CD4-positive, CD25-positive, alpha-beta regulatory T cell (primary cell): ENCODE data around the gene MYL1. TPM values are rescaled to one million over a fixed set of nuclear protein-coding genes. Genes with fewer than 3 reads are reported as not detected.

Experiments used
- ATAC-seq, 2 donors: fragments of 150-1000 bp; cut with Tn5 transposase; one replicate each; pipeline ENCODE4 v1.10.0; 2021; ENCODE audit warnings: low read depth in 2 of 2, moderate number of reproducible peaks in 2 of 2, moderate library complexity in 1 of 2
- DNase-seq, 3 donors: peaks; one replicate each; pipeline versions ENCODE4 v3.0.0 to v3.0.0-alpha.2; 2012 to 2022; ENCODE audit warnings: mixed read lengths in 1 of 3
- H3K27ac ChIP-seq: one replicate; pipeline ENCODE4 v1.7.0; 2013; ENCODE audit warnings: mild to moderate bottlenecking, low read length; ENCODE audit not compliant: insufficient read depth, poor library complexity, severe bottlenecking
- H3K27me3 ChIP-seq: one replicate; pipeline ENCODE4 v1.7.0; 2013; ENCODE audit warnings: low read length; ENCODE audit not compliant: control insufficient read depth, insufficient read depth
- H3K36me3 ChIP-seq: one replicate; pipeline ENCODE4 v1.7.0; 2013; ENCODE audit warnings: mild to moderate bottlenecking, low read length, moderate library complexity; ENCODE audit not compliant: control insufficient read depth, insufficient read depth
- H3K4me1 ChIP-seq: 2 replicates; pipeline ENCODE4 v1.7.0; 2013; ENCODE audit warnings: mild to moderate bottlenecking, low read length; ENCODE audit not compliant: insufficient read depth, control insufficient read depth, poor library complexity, severe bottlenecking
- H3K4me3 ChIP-seq: one replicate; pipeline ENCODE4 v1.7.0; 2013; ENCODE audit warnings: low read depth, mild to moderate bottlenecking, low read length, moderate library complexity
- H3K9me3 ChIP-seq, 2 experiments: 1 replicate in 1 of 2; 2 replicates in 1 of 2; pipeline ENCODE4 v1.7.0; 2013; ENCODE audit warnings: low read length in 2 of 2, mild to moderate bottlenecking in 1 of 2, moderate library complexity in 1 of 2; ENCODE audit not compliant: control insufficient read depth in 2 of 2
- H3K27ac Mint-ChIP-seq, 3 donors: one replicate each; pipeline ENCODE4 v1.8.0; 2020 to 2022; ENCODE audit warnings: mild to moderate bottlenecking in 3 of 3, mixed read lengths in 3 of 3, moderate library complexity in 2 of 3
- H3K27me3 Mint-ChIP-seq: one replicate; pipeline ENCODE4 v1.8.0; 2022; ENCODE audit warnings: mild to moderate bottlenecking, mixed read lengths
- H3K36me3 Mint-ChIP-seq: one replicate; pipeline ENCODE4 v1.8.0; 2020; ENCODE audit warnings: mixed read lengths
- H3K4me1 Mint-ChIP-seq, 4 donors: one replicate each; pipeline ENCODE4 v1.8.0; 2020 to 2022; ENCODE audit warnings: mixed read lengths in 4 of 4, mild to moderate bottlenecking in 1 of 4
- H3K4me3 Mint-ChIP-seq, 4 donors: one replicate each; pipeline ENCODE4 v1.8.0; 2020 to 2022; ENCODE audit warnings: mild to moderate bottlenecking in 4 of 4, mixed read lengths in 4 of 4, moderate library complexity in 3 of 4
- H3K9me3 Mint-ChIP-seq, 7 donors: one replicate each; pipeline ENCODE4 v1.8.0; 2020 to 2022; ENCODE audit warnings: mixed read lengths in 7 of 7, mild to moderate bottlenecking in 3 of 7, moderate library complexity in 2 of 7
- polyA plus RNA-seq, 4 donors: library from polyadenylated mRNA; unstranded; fragments of 300-500 nt; fragmentation: Illumina TruSeq; gene quantifications; one replicate each; pipeline ENCODE4 v1.2.3, GENCODE V29; 2021
- total RNA-seq: library from RNA; stranded (reverse); gene quantifications from one replicate; pipeline ENCODE4 v1.2.3, GENCODE V29; 2022

Gene MYL1
- total and polyA plus RNA-seq, 5 donors from 2014 or later, result not detected

DNA sequence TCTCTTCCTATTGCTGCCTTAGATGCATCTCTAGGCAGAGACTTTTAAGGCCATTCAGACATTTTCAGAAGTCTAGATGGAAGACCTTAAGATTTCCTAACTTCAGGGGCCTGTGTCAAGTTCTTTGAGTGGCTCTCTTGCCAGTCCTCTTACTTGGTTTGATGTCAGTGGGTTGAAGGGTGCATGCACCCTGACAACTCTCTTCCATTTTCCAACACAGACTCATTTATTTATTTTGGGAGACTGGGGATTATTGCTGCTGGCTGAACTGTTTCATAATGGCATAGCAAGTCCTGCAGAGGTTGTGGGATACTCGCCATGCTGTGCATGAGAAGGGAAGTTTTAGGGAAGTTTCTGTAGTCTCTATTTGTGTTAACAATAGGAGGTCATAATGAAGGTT, 50.7 kb downstream of the MYL1 start:
- no peaks in the 10 kb centered on the region for H3K27me3 ChIP-seq
- no peaks in the 10 kb centered on the region for H3K36me3 ChIP-seq
- no peak overlapping the region for H3K27ac ChIP-seq
- H3K4me3 ChIP-seq, result no peak overlapping the region
- no peaks in the 10 kb centered on the region for H3K36me3 Mint-ChIP-seq
- peaks cover 0 to 3% (median 0%) of the 10 kb centered on the region in 7 donors for H3K9me3 Mint-ChIP-seq
- no peak for ATAC-seq
- no peaks in the 10 kb centered on the region for H3K27me3 Mint-ChIP-seq
- no peaks in the 10 kb centered on the region for H3K9me3 ChIP-seq
- H3K4me3 Mint-ChIP-seq, result no peak overlapping the region
- H3K4me1 ChIP-seq, result no peaks in the 10 kb centered on the region
- no peak for DNase-seq
- H3K27ac Mint-ChIP-seq, result no peak overlapping the region
- no peaks in the 10 kb centered on the region for H3K4me1 Mint-ChIP-seq

- Mint-ChIP-seq H3K4me3 (no peak overlapping the region), H3K36me3 (no peaks in the 10 kb centered on the region), H3K27me3 (no peaks in the 10 kb centered on the region), H3K27ac (no peak overlapping the region), H3K4me1 (no peaks in the 10 kb centered on the region), H3K9me3 (peaks cover 0 to 1% (median 0%) of the 10 kb centered on the region in 7 donors)
- Histone ChIP-seq H3K4me3 (no peak overlapping the region), H3K27me3 (no peaks in the 10 kb centered on the region), H3K27ac (no peak overlapping the region), H3K4me1 (no peaks in the 10 kb centered on the region), H3K9me3 (no peaks in the 10 kb centered on the region), H3K36me3 (no peaks in the 10 kb centered on the region)
- DNase-seq, result no peak
- no peak for ATAC-seq
Measured at GRCh38 chr2:210263841-210264240, 51.1 kb downstream of the MYL1 start.

DNA sequence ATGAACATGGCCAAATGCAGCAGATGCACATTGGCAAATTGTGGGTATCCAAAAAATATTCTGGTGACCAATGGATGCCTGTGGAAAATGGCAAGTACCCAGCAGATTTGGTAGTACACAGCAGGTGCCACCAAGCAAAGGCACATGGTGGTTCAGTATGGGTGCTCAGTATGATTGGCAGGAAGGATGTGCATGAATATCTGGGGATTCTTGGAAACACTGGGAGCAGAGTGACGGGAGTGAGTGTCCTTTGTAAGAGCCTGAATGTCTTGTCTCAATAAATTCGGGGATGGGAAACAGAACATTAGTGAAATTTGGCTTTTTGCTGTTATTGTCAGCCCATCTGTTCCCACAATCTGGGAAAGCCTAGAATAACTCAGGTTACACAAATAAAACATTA, 52.9 kb downstream of the MYL1 start:
- Mint-ChIP-seq H3K36me3 (no peaks in the 10 kb centered on the region), H3K27me3 (no peaks in the 10 kb centered on the region), H3K9me3 (peaks cover 0 to 1% (median 0%) of the 10 kb centered on the region in 7 donors), H3K27ac (no peak overlapping the region), H3K4me1 (no peaks in the 10 kb centered on the region), H3K4me3 (no peak overlapping the region)
- Histone ChIP-seq H3K27ac (no peak overlapping the region), H3K27me3 (no peaks in the 10 kb centered on the region), H3K4me3 (no peak overlapping the region), H3K36me3 (no peaks in the 10 kb centered on the region), H3K9me3 (no peaks in the 10 kb centered on the region), H3K4me1 (no peaks in the 10 kb centered on the region)
- no peak for DNase-seq
- no peak for ATAC-seq

GRCh38 chr2:210259687-210260086, 55.3 kb downstream of the MYL1 start:
- ATAC-seq, result no peak
- Mint-ChIP-seq H3K4me3 (no peak overlapping the region), H3K4me1 (no peaks in the 10 kb centered on the region), H3K27me3 (no peaks in the 10 kb centered on the region), H3K9me3 (peaks cover 0 to 1% (median 0%) of the 10 kb centered on the region in 7 donors), H3K27ac (no peak overlapping the region), H3K36me3 (no peaks in the 10 kb centered on the region)
- H3K27ac ChIP-seq, result no peak overlapping the region
- no peak overlapping the region for H3K4me3 ChIP-seq
- H3K9me3 ChIP-seq, result no peaks in the 10 kb centered on the region
- no peak for DNase-seq
- H3K36me3 ChIP-seq, result no peaks in the 10 kb centered on the region
- no peaks in the 10 kb centered on the region for H3K27me3 ChIP-seq
- H3K4me1 ChIP-seq, result no peaks in the 10 kb centered on the region

DNA sequence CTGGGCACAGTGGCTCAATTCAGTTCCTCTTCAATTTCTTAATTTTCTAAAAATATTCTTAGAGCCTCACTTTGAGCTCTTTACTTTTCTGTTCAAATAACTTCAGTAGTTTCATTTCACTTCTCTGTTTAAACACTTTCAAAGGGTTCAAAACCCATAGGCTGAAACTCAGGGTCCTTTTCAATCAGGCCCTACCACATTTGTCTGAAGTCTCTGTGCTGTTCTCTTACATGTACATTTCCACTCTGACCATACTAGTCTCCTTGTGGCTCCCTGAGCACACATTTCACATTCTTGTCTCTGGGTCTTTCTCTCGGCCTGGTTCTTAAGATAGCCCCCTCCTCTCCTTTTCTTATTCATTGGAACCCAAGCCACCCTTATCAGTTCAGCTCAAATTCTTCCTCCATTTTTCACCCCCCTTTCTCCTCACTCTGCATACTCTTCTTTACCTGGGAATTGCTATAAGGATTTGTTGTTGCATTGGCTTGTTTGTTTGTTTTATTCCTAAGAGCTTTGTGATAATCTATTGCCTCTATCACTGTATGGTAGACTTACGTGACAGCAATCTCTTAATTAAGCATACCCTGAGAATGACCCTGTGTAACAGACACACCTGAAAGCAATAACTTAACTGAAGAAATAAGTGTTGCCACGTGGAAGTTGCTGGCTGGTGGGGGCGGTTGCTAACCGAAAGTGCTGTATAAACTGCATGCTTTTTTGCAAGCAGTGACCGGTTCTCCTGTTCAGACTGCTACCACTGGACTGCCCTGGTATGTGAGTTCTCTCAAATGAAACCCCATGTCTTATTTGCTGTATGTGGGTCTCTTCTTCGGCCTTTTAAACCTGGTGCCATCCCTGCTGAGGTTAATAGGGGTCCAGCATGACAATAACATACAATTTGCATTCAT, 62.0 kb downstream of the MYL1 start:
- DNase-seq (no peak), ATAC-seq (no peak)
- no peaks in the 10 kb centered on the region for H3K4me1 Mint-ChIP-seq
- H3K9me3 ChIP-seq, result no peaks in the 10 kb centered on the region
- no peaks in the 10 kb centered on the region for H3K36me3 Mint-ChIP-seq
- H3K27me3 Mint-ChIP-seq, result no peaks in the 10 kb centered on the region
- H3K9me3 Mint-ChIP-seq, result no peaks in the 10 kb centered on the region
- H3K27ac ChIP-seq, result no peak overlapping the region
- no peaks in the 10 kb centered on the region for H3K36me3 ChIP-seq
- H3K4me1 ChIP-seq, result no peaks in the 10 kb centered on the region
- no peak overlapping the region for H3K27ac Mint-ChIP-seq
- H3K27me3 ChIP-seq, result no peaks in the 10 kb centered on the region
- no peak overlapping the region for H3K4me3 Mint-ChIP-seq
- H3K4me3 ChIP-seq, result no peak overlapping the region

- Histone ChIP-seq H3K27ac (no peak overlapping the region), H3K9me3 (no peaks in the 10 kb centered on the region), H3K4me3 (no peak overlapping the region), H3K36me3 (no peaks in the 10 kb centered on the region), H3K27me3 (no peaks in the 10 kb centered on the region), H3K4me1 (no peaks in the 10 kb centered on the region)
- DNase-seq (no peak), ATAC-seq (no peak)
- Mint-ChIP-seq H3K9me3 (peaks cover 0 to 2% (median 0%) of the 10 kb centered on the region in 7 donors), H3K4me3 (no peak overlapping the region), H3K36me3 (no peaks in the 10 kb centered on the region), H3K4me1 (no peaks in the 10 kb centered on the region), H3K27ac (no peak overlapping the region), H3K27me3 (no peaks in the 10 kb centered on the region)
Measured at GRCh38 chr2:210250622-210251021, 64.4 kb downstream of the MYL1 start.

Other genes with a start within 250 kb of the MYL1 start
- gene KANSL1L, start 143.8 kb downstream of the MYL1 start, total RNA-seq, result 7.3 TPM
- gene KANSL1L, start 143.8 kb downstream of the MYL1 start, polyA plus RNA-seq, result 1 to 10 TPM in 1 of 4 donors, under 1 TPM in 3; 0.49 to 1.2 (median 0.89) TPM
- not detected for gene ACADL, start 89.7 kb downstream of the MYL1 start, total RNA-seq
- gene ACADL, start 89.7 kb downstream of the MYL1 start, polyA plus RNA-seq, result not detected
- gene LANCL1, start 161.6 kb upstream of the MYL1 start, total RNA-seq, result 22.9 TPM
- 10 to 100 TPM; 24.1 to 31.4 (median 26.5) TPM for gene LANCL1, start 161.6 kb upstream of the MYL1 start, polyA plus RNA-seq
- gene CPS1, start 241.4 kb upstream of the MYL1 start, total RNA-seq, result 0.59 TPM
- gene CPS1, start 241.4 kb upstream of the MYL1 start, polyA plus RNA-seq, result not detected